Panc1 (cell line): Measurements from ENCODE around the gene ANO1. TPM values are rescaled to one million over a fixed set of nuclear protein-coding genes. Genes with fewer than 3 reads are reported as not detected.

Experiments used
- ATAC-seq: fragments of 200-7000 bp; cut with Tn5 transposase; 2 replicates; pipeline ENCODE4 v1.9.1; 2020; ENCODE audit warnings: mild to moderate bottlenecking, moderate library complexity
- BruUV-seq: library from RNA; stranded (reverse); fragments of 400-500 nt; replicated peaks from 2 replicates; lab custom pipeline; 2021; lab: Mats Ljungman, UMichigan
- CTCF ChIA-PET: fragments of 300-600 bp; sonication (Branson Sonifier 250); formaldehyde crosslinking; loops from one replicate; lab custom pipeline; 2022; ENCODE audit warnings: antibody characterized with exemption; lab: Charles Lee
- POLR2A ChIA-PET: fragments of 300-600 bp; sonication (Branson Sonifier 250); formaldehyde crosslinking; loops from one replicate; lab custom pipeline; 2022; ENCODE audit warnings: antibody characterized with exemption; lab: Charles Lee
- DNase-seq: peaks from one replicate; pipeline ENCODE4 v3.0.0-alpha.2; 2010; ENCODE audit warnings: low read depth, low spot score
- H3K27ac ChIP-seq: 2 replicates; pipeline ENCODE4 v1.5.1; 2011; ENCODE audit warnings: mild to moderate bottlenecking, low read length, inconsistent platforms
- H3K27me3 ChIP-seq: fragments of 200-500 bp; sonication (Bioruptor generic); 2 replicates; pipeline ENCODE4 v1.6.0; 2014; ENCODE audit warnings: low read length, inconsistent platforms; ENCODE audit not compliant: control insufficient read depth, insufficient read depth
- H3K36me3 ChIP-seq: fragments of 200-500 bp; sonication (Bioruptor generic); 2 replicates; pipeline ENCODE4 v1.5.1; 2014; ENCODE audit warnings: inconsistent platforms, mild to moderate bottlenecking, low read length, moderate library complexity; ENCODE audit not compliant: control insufficient read depth, insufficient read depth
- H3K4me1 ChIP-seq: 2 replicates; pipeline ENCODE4 v1.5.1; 2011; ENCODE audit warnings: inconsistent platforms, mild to moderate bottlenecking, low read length, moderate library complexity; ENCODE audit not compliant: control insufficient read depth, insufficient read depth
- H3K4me3 ChIP-seq, 2 experiments: 2 replicates each; pipeline ENCODE4 v1.5.1; 2011 to 2012; ENCODE audit warnings: low read depth in 2 of 2, low read length in 2 of 2, mild to moderate bottlenecking in 2 of 2, inconsistent platforms in 1 of 2, moderate library complexity in 1 of 2
- H3K9me3 ChIP-seq: fragments of 200-500 bp; sonication (Bioruptor generic); 2 replicates; pipeline ENCODE4 v1.5.1; 2014; ENCODE audit warnings: low read depth, mild to moderate bottlenecking, inconsistent platforms, low read length, moderate library complexity; ENCODE audit not compliant: control insufficient read depth, insufficient read depth
- CTCF ChIP-seq: fragments of 450-650 bp; IDR thresholded peaks from 2 replicates; pipeline ENCODE4 v1.5.1; 2017; ENCODE audit warnings: mild to moderate bottlenecking
- POLR2AphosphoS5 ChIP-seq: IDR thresholded peaks from 2 replicates; pipeline ENCODE4 v1.6.1; 2012; ENCODE audit warnings: mild to moderate bottlenecking, low read depth, low read length, moderate library complexity
- SIN3A ChIP-seq: IDR thresholded peaks from 2 replicates; pipeline ENCODE4 v1.6.1; 2012; ENCODE audit warnings: low read depth, mild to moderate bottlenecking, low read length, moderate library complexity, borderline replicate concordance; ENCODE audit not compliant: insufficient read depth
- TCF7L2 ChIP-seq: IDR thresholded peaks from 2 replicates; pipeline ENCODE4 v1.6.1; 2011; ENCODE audit warnings: mild to moderate bottlenecking, low read depth, low read length, inconsistent platforms
- in situ Hi-C: cut with HindIII; loops from 2 replicates; pipeline ENCODE4 v1.10.0; 2016; ENCODE audit warnings: low sequenced_read_pairs, low pct_unique_long_range_greater_than_20kb
- intact Hi-C: fragments of 100-400 bp; cut with micrococcal nuclease; formaldehyde crosslinking; loops from one replicate; pipeline ENCODE4 v1.10.0; 2022; ENCODE audit not compliant: unreplicated experiment
- total RNA-seq: library from RNA; stranded (reverse); gene quantifications from one replicate; pipeline ENCODE4 v1.2.1, GENCODE V29; 2021; ENCODE audit not compliant: unreplicated experiment
- TF ChIP-seq, protein P1 (sequence below), 2 experiments: IDR thresholded peaks; 2 replicates each; pipeline ENCODE4 v1.6.1; 2011 to 2012; ENCODE audit warnings: low read depth in 2 of 2, control low read depth in 1 of 2, low read length in 1 of 2, mild to moderate bottlenecking in 1 of 2, moderate library complexity in 1 of 2; ENCODE audit not compliant: insufficient read depth in 1 of 2

The ANO1 gene
- total RNA-seq, 1 experiment from 2014 or later = 2.3 TPM

DNA sequence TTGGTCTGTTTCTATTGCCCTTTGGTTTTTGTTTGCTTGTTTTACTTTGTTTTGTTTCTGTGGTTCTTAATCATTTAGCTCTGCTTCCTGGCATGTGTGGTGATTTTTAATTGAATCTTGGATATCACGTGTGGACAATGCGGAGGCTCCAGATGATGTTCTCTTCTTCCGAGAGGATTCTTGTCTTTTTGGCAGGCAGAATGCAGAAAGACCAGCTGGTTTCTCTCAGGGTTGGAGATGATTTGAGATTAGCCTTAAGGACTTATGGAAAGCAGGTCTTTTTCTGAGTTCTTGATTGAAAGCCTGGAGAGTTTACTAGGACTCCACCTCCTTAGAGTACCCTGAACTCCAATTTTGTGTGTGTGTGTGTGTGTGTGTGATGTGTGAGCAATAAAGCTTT, 21.0 kb upstream of the ANO1 start:
- peaks cover 11% of the 10 kb centered on the region for H3K9me3 ChIP-seq
- no peak for TF ChIP-seq SIN3A
- no peak for TF ChIP-seq POLR2AphosphoS5
- TF ChIP-seq CTCF = no peak
- TF ChIP-seq, protein P1, sequence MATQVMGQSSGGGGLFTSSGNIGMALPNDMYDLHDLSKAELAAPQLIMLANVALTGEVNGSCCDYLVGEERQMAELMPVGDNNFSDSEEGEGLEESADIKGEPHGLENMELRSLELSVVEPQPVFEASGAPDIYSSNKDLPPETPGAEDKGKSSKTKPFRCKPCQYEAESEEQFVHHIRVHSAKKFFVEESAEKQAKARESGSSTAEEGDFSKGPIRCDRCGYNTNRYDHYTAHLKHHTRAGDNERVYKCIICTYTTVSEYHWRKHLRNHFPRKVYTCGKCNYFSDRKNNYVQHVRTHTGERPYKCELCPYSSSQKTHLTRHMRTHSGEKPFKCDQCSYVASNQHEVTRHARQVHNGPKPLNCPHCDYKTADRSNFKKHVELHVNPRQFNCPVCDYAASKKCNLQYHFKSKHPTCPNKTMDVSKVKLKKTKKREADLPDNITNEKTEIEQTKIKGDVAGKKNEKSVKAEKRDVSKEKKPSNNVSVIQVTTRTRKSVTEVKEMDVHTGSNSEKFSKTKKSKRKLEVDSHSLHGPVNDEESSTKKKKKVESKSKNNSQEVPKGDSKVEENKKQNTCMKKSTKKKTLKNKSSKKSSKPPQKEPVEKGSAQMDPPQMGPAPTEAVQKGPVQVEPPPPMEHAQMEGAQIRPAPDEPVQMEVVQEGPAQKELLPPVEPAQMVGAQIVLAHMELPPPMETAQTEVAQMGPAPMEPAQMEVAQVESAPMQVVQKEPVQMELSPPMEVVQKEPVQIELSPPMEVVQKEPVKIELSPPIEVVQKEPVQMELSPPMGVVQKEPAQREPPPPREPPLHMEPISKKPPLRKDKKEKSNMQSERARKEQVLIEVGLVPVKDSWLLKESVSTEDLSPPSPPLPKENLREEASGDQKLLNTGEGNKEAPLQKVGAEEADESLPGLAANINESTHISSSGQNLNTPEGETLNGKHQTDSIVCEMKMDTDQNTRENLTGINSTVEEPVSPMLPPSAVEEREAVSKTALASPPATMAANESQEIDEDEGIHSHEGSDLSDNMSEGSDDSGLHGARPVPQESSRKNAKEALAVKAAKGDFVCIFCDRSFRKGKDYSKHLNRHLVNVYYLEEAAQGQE (IDR thresholded peaks at IDR 0.05; ENCODE audit: insufficient read depth in 1 of 2, low read depth in 2 of 2, low read length in 1 of 2) = no peak
- no peak for TF ChIP-seq TCF7L2
- peaks cover 5% of the 10 kb centered on the region for H3K27me3 ChIP-seq
- BruUV-seq = no TSS peak
- no peaks in the 10 kb centered on the region for H3K4me1 ChIP-seq
- POLR2A ChIA-PET = no interaction called here
- in situ Hi-C loops (no loop called here), intact Hi-C loops (no loop called here)
- no peak overlapping the region for H3K27ac ChIP-seq
- CTCF ChIA-PET = no interaction called here
- DNase-seq = no peak
- no peak for ATAC-seq
- H3K4me3 ChIP-seq = no peak overlapping the region
- no peaks in the 10 kb centered on the region; the same call in 1 of the 2 replicates for H3K36me3 ChIP-seq

DNA sequence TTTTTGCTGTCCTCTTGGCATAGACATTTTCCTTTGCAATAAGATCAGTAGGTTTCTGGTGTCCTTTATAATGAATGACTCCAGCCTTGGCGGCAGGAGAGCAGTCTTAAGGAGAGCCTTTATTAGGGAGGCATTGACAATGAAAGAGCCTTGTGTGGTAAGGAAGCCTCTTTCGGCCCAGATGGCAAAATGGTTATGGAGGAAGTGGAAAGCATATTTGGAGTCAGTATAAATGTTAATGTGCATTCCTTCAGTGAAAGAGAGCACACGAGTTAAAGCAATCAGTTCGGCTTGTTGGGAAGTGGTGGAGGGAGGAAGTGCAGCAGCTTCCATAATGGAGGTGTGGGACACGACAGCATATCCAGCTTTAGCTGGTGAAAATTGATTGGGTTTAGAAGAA, 18.1 kb upstream of the ANO1 start:
- TF ChIP-seq SIN3A (no peak), POLR2AphosphoS5 (no peak), CTCF (no peak), TCF7L2 (no peak)
- TF ChIP-seq, protein P1 (IDR thresholded peaks at IDR 0.05; ENCODE audit: insufficient read depth in 1 of 2, low read depth in 2 of 2, low read length in 1 of 2) = no peak
- H3K36me3 ChIP-seq = no peaks in the 10 kb centered on the region
- in situ Hi-C loops (no loop called here), intact Hi-C loops (no loop called here)
- CTCF ChIA-PET = no interaction called here
- POLR2A ChIA-PET = no interaction called here
- H3K4me1 ChIP-seq = no peaks in the 10 kb centered on the region
- no peak for ATAC-seq
- no peak overlapping the region for H3K27ac ChIP-seq
- no peak for DNase-seq
- no peak overlapping the region for H3K4me3 ChIP-seq
- no TSS peak for BruUV-seq
- H3K27me3 ChIP-seq = no peaks in the 10 kb centered on the region
- peaks cover 10% of the 10 kb centered on the region for H3K9me3 ChIP-seq
